Pancreas (tissue), 10 donors: ENCODE measurements around the gene SELPLG. TPM values are rescaled to one million over a fixed set of nuclear protein-coding genes. Genes with fewer than 3 reads are reported as not detected.

ENCODE experiments used
- ATAC-seq, 4 donors: fragments of 200-7000 bp; cut with Tn5 transposase; one replicate each; pipeline versions ENCODE4 v1.8.0 to v1.9.1; 2020; ENCODE audit warnings: mild to moderate bottlenecking in 4 of 4, moderate library complexity in 4 of 4
- DNase-seq, 6 donors: peaks; one replicate each; pipeline ENCODE4 v3.0.0-alpha.2; 2020
- FAIRE-seq: peaks from 2 replicates; lab custom pipeline; 2012; peaks lifted over from hg19 to GRCh38; lab: Jason Lieb, UNC
- H3K27ac ChIP-seq, 4 donors: fragments of 200-600 bp; sonication (generic); 1 replicate in 3 of 4; 2 replicates in 1 of 4; pipeline versions ENCODE4 v1.5.0 to v1.8.0; 2020
- H3K27me3 ChIP-seq, 4 donors: fragments of 200-600 bp; one replicate each; pipeline ENCODE4 v1.8.0; 2021
- H3K36me3 ChIP-seq, 3 donors: fragments of 200-600 bp; sonication (generic) in 1 of 3; one replicate each; pipeline versions ENCODE4 v1.5.0 to v1.8.0; 2020 to 2021
- H3K4me1 ChIP-seq, 3 donors: fragments of 200-600 bp; one replicate each; pipeline ENCODE4 v1.8.0; 2021
- H3K4me3 ChIP-seq, 4 donors: fragments of 200-600 bp; sonication (generic) in 2 of 4; one replicate each; pipeline versions ENCODE4 v1.5.0 to v1.8.0; 2020 to 2021
- H3K9me3 ChIP-seq, 4 donors: fragments of 200-600 bp; one replicate each; pipeline ENCODE4 v1.8.0; 2021
- WGBS, 2 donors: extraction: QIAGEN DNeasy Blood & Tissue Kit; methylation state at CpG; one replicate each; pipeline ENCODE4 v1.1.7; 2013; 5-methylcytosine and 5-hydroxymethylcytosine counted together
- intact Hi-C, 3 donors: fragments of 100-400 bp; cut with DNase I; formaldehyde crosslinking; loops; one replicate each; pipeline versions ENCODE4 v1.11.1 to v1.14.2; 2022
- polyA plus RNA-seq, 2 donors: library from polyadenylated mRNA; stranded (reverse); fragments of 200-250 nt; gene quantifications; one replicate each; pipeline ENCODE4 v1.2.3, GENCODE V29; 2013
- total RNA-seq, 6 donors: library from RNA; stranded (reverse); fragmentation: NEBNext Ultra II Directional in 4 of 6; extraction: Animal tissue kit (Norgen Biotek cat#: 25700) in 4 of 6; gene quantifications; one replicate each; pipeline versions ENCODE4 v1.2.1 to v1.2.4, GENCODE V29; 2021 to 2023
- TF ChIP-seq, protein P1 (sequence below), 4 donors: fragments of 200-600 bp; sonication (generic) in 3 of 4; IDR thresholded peaks; one replicate each; pipeline versions ENCODE4 v1.5.0 to v1.8.0; 2021; ENCODE audit warnings: antibody characterized with exemption in 4 of 4
- donor health status: healthy with polysubstance abuse.
- donor health status: DM: no; HTN: no; CAD: no; lungs with moderate emphysema.
- donor health status: DM: no; HTN: no; CAD: no.
- donor health status: control.
- donor health status: control.
- donor health status: Bipolar disorder and iron deficiency.
- donor health status: DM: yes; HTN: yes; CAD: no.
- donor health status: DM: no; HTN: no; CAD: no.
- donor health status: DM: no; HTN: no; CAD: no.
- donor health status: DM: yes; HTN: yes; CAD: no.

Gene SELPLG
- total and polyA plus RNA-seq, 8 donors, result 0.28 to 9.5 (median 1.2) TPM

DNA sequence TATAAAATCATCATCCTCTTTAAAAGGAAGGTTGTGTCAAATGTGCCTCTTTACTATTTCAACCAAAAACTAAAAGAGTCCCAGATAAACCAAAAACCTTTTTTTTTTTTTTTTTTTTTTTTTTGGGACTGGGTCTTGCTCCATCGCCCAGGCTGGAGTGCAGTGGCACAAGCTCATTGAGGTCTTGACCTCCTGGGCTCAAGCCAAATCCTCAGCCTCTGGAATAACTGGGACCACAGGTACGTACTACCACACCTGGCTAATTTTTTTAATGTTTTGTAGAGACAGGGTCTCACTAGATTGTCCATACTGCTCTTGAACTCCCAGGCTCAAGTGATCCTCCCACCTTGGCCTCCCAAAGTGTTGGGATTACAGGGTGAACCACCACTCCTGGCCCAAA, 16.4 kb upstream of the SELPLG start:
- FAIRE-seq, result no peak
- Histone ChIP-seq H3K4me3 (no peak overlapping the region), H3K27ac (no peak overlapping the region), H3K9me3 (no peaks in the 10 kb centered on the region), H3K27me3 (no peaks in the 10 kb centered on the region), H3K4me1 (no peaks in the 10 kb centered on the region), H3K36me3 (no peaks in the 10 kb centered on the region)
- TF ChIP-seq, protein P1, sequence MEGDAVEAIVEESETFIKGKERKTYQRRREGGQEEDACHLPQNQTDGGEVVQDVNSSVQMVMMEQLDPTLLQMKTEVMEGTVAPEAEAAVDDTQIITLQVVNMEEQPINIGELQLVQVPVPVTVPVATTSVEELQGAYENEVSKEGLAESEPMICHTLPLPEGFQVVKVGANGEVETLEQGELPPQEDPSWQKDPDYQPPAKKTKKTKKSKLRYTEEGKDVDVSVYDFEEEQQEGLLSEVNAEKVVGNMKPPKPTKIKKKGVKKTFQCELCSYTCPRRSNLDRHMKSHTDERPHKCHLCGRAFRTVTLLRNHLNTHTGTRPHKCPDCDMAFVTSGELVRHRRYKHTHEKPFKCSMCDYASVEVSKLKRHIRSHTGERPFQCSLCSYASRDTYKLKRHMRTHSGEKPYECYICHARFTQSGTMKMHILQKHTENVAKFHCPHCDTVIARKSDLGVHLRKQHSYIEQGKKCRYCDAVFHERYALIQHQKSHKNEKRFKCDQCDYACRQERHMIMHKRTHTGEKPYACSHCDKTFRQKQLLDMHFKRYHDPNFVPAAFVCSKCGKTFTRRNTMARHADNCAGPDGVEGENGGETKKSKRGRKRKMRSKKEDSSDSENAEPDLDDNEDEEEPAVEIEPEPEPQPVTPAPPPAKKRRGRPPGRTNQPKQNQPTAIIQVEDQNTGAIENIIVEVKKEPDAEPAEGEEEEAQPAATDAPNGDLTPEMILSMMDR (IDR thresholded peaks at IDR 0.05), result no peak
- WGBS, 2 donors, result 88 to 93% methylated on average over 2 of the region's 2 CpGs
- DNase-seq, result no peak
- intact Hi-C loops, result no loop called here
- no peak for ATAC-seq

DNA sequence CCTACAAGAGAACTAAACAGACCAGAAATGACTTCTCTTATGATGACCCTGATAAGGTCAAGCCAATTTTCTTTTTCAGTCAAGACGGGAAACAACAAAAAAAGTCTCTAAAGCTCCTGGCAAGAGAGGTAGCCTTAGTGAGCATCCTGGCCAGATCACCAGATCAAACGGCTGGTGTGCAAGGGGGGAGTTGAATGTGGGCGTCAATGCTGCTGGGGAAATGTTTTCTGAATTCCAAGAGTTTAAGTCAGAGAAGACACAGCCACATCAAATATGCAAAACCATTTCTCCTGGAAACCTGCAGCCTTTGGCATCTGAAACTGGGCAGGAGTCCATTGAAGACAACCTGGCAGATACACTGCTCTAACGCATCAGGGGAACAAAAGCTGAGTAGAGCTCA, 16.0 kb upstream of the SELPLG start:
- Histone ChIP-seq H3K36me3 (no peaks in the 10 kb centered on the region), H3K27me3 (no peaks in the 10 kb centered on the region), H3K27ac (no peak overlapping the region), H3K4me1 (peaks cover 0 to 1% (median 0%) of the 10 kb centered on the region in 3 donors), H3K4me3 (no peak overlapping the region), H3K9me3 (no peaks in the 10 kb centered on the region)
- 72 to 75% methylated on average over 4 of the region's 4 CpGs for WGBS, 2 donors
- FAIRE-seq (no peak), DNase-seq (no peak), ATAC-seq (peak in 1 of 4 donors; percentile 28)
- intact Hi-C loops, result no loop called here
- TF ChIP-seq, protein P1 (IDR thresholded peaks at IDR 0.05), result no peak

DNA sequence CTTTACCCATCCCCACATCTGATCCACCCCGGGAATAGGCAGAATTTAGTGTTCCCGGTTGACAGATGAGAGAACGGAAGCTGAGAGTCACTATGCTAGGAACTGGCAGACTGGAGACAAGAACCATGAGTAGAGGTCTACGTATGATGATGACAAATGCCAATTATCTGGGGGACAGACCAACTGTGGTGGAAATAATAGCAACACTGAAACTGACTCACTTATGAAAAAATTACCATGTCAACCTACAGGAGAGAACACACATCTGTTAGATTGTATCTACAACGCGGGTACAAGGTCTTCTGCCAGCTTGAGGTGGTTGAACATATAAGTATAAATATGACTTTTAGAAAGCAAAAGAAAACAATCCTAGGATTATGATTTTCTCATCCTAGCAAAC, 15.4 kb upstream of the SELPLG start:
- Histone ChIP-seq H3K27ac (no peak overlapping the region), H3K4me3 (no peak overlapping the region), H3K27me3 (no peaks in the 10 kb centered on the region), H3K9me3 (no peaks in the 10 kb centered on the region), H3K36me3 (no peaks in the 10 kb centered on the region), H3K4me1 (peaks cover 0 to 5% (median 0%) of the 10 kb centered on the region in 3 donors)
- intact Hi-C loops, result no loop called here
- FAIRE-seq, result no peak
- TF ChIP-seq, protein P1 (IDR thresholded peaks at IDR 0.05), result no peak
- 84 to 92% methylated on average over 6 of the region's 6 CpGs for WGBS, 2 donors
- no peak for ATAC-seq
- no peak for DNase-seq

DNA sequence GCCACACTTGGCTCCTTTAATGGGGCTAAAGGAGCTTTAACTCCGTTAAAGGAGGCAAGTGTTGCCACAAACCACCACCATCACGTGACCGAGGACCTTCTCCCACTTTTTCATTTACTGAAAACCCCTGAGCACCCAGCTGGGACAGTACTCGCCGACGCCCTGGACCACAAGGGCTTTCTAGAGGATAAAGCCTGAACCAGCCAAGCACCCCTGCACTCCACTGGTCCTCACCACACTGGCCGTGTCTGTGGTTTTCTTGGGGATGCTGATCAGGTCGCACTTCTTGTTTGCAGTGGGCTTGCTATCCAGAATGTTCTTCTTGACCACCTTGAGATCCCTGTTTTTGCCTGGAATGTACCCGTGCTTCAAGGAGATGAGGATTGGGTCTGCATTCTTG, 14.7 kb upstream of the SELPLG start:
- DNase-seq (no peak), FAIRE-seq (no peak), ATAC-seq (no peak)
- Histone ChIP-seq H3K36me3 (no peaks in the 10 kb centered on the region), H3K4me1 (peaks cover 0 to 5% (median 0%) of the 10 kb centered on the region in 3 donors), H3K4me3 (no peak overlapping the region), H3K27ac (no peak overlapping the region), H3K27me3 (no peaks in the 10 kb centered on the region), H3K9me3 (no peaks in the 10 kb centered on the region)
- intact Hi-C loops, result no loop called here
- WGBS, 2 donors, result 94 to 96% methylated on average over 9 of the region's 9 CpGs
- TF ChIP-seq, protein P1 (IDR thresholded peaks at IDR 0.05), result no peak

DNA sequence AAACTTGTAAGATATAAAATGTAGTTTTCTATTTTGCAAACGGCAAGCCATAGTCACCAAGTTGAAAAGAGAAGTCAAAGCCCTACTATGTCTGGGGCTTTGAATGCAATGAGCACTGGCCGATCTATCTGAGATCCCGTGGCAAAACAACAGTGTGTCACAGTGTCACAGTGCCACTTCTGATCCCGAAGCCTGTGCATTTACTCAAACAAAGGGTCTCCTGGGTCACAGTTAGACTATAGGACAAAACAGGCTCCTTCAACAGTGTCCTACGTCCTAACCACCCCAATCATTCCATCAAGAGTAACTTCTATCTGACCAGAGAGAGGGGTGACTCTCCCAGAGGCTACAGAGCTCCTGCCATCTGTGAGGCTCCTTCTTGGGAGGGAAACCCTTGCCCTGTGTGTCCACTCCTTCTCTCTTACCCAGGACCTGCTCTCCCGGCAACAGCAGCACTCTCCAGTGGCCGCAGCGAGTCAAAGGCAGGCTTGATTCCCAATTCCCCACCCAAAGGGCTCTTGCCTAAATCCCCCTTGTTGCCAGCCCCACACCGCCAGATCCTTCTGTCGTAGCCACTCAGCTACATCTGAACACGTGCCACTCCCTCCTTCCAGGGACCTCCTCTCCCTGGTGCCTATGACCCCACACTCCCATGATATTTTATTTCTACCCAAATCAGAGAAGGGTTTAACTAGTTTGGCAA, 14.0 kb upstream of the SELPLG start:
- FAIRE-seq, result no peak
- no peak for ATAC-seq
- no peaks in the 10 kb centered on the region for H3K27me3 ChIP-seq
- WGBS, 2 donors, result 92 to 94% methylated on average over 11 of the region's 11 CpGs
- H3K36me3 ChIP-seq, result no peaks in the 10 kb centered on the region
- intact Hi-C loops, result no loop called here
- H3K4me3 ChIP-seq, result no peak overlapping the region
- TF ChIP-seq, protein P1 (IDR thresholded peaks at IDR 0.05), result no peak
- peaks cover 0 to 5% (median 0%) of the 10 kb centered on the region in 3 donors for H3K4me1 ChIP-seq
- no peaks in the 10 kb centered on the region for H3K9me3 ChIP-seq
- no peak overlapping the region for H3K27ac ChIP-seq
- no peak for DNase-seq
